ENCODE measurements around the gene ZYX. TPM values are rescaled to one million over a fixed set of nuclear protein-coding genes. Genes with fewer than 3 reads are reported as not detected.

Gene ZYX
- total and polyA plus RNA-seq, 7 experiments from 2014 or later = 54.2 to 264 (median 122) TPM

- Histone ChIP-seq H3K36me3 (ENCODE audit: control insufficient read depth in 2 of 3, insufficient read depth in 3 of 3, low read length in 3 of 3) (no peaks in the 10 kb centered on the region), H3K9me3 (ENCODE audit: control insufficient read depth in 2 of 3, low read length in 3 of 3) (no peaks in the 10 kb centered on the region), H3K4me1 (ENCODE audit: control insufficient read depth in 2 of 2, insufficient read depth in 2 of 2, low read length in 2 of 2) (no peaks in the 10 kb centered on the region), H3K27me3 (ENCODE audit: control insufficient read depth in 2 of 2, insufficient read depth in 2 of 2, low read length in 2 of 2) (no peaks in the 10 kb centered on the region), H3K27ac (ENCODE audit: low read depth, low read length) (no peak overlapping the region), H3K4me3 (ENCODE audit: low read length) (no peak overlapping the region)
- no peaks in the 10 kb centered on the region for H3K36me3 Mint-ChIP-seq
- ChIA-PET POLR2A (no interaction called here), CTCF (interaction anchor here (1.1 kb wide), 1 partner anchor 21 kb away, joined by 3 read pairs; no protein-coding TSS in a partner anchor)
- H3K4me1 Mint-ChIP-seq = peaks cover 0 to 3% (median 0%) of the 10 kb centered on the region in 7 donors
- intact Hi-C loops (cut with micrococcal nuclease) = no loop called here
- peaks cover 0 to 30% (median 0%) of the 10 kb centered on the region in 5 donors for H3K27me3 Mint-ChIP-seq
- no peak for DNase-seq
- H3K27ac Mint-ChIP-seq = peak overlapping the region in 1 of 9 donors; percentile 66
- no peak for ATAC-seq
- H3K4me3 Mint-ChIP-seq = no peak overlapping the region
- H3K9me3 Mint-ChIP-seq = peaks cover 0 to 2% (median 0%) of the 10 kb centered on the region in 11 donors
Measured at GRCh38 chr7:143354376-143354775, 26.8 kb upstream of the ZYX start.

DNA sequence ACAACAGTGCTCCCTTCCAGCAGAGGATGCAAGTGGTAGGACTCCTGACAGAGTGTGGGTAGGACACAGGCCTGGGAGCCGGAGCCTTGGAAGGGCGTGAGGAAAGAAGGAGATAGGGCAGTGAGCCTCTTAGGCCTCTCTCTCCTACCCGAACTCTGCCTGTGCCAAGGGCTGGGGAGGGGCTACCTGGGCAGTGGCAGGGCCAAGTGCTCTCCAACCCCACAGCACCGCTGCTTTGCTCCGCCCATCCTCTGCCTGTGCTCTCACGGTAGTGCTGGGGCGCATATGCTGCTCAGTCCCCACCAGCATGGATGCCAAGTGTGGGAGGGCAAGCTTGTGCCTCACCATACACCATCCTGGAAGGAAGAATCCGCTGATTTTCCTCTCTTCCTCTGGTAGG is 26.2 kb upstream of the ZYX start:
- POLR2A ChIA-PET = no interaction called here

DNA sequence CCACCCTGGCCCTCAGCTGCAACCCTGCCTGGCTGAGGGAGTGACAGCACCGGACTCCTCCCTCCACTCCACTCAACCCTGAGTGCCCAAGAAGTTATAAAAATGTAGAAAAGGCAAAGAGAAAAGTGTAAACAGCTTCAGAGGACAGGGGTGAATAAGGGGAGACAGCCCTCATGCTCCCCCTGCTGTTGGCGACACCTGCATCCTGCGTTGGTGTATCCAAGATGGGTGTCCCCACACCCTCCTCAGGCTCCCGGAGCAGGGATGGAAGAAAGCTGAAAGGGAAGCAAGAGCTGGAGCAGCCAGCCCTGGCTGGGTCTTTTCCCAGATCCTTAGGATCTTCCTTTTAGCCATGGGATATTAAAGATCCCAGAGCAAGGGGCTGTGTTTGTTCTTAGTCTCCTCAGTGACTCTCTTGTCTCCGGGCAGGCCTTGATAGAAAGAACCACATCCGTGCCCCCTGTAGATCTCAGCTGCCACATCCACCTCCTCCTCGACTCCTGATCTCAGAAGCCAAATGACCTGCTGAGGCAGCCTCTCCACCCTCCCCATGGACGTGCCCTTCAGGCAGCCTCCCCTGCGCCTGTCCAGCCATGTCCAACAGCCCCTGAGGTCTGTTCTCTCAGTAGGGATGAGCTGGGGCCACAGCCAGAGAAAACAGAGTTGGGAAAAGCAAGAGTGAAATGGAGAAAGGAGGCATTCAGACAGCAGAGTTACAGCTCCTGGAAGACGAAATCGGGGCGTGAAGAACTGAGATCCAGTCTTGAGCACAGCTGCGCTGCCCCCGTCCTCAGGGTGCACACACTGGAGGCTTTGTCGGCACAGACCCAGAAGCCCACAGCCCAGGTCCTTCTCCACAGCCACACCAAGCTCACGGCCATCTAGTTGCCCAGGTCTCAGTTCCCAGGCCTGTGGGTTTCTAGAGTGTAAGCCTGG is 25.4 kb upstream of the ZYX start:
- Histone ChIP-seq H3K4me3 (ENCODE audit: low read length) (no peak overlapping the region), H3K36me3 (ENCODE audit: control insufficient read depth in 2 of 3, insufficient read depth in 3 of 3, low read length in 3 of 3) (no peaks in the 10 kb centered on the region), H3K27ac (ENCODE audit: low read depth, low read length) (no peak overlapping the region), H3K9me3 (ENCODE audit: control insufficient read depth in 2 of 3, low read length in 3 of 3) (no peaks in the 10 kb centered on the region), H3K4me1 (ENCODE audit: control insufficient read depth in 2 of 2, insufficient read depth in 2 of 2, low read length in 2 of 2) (no peaks in the 10 kb centered on the region), H3K27me3 (ENCODE audit: control insufficient read depth in 2 of 2, insufficient read depth in 2 of 2, low read length in 2 of 2) (no peaks in the 10 kb centered on the region)
- CTCF ChIA-PET = interaction anchor here (0.5 to 1.0 kb wide), 4 partner anchors 10 to 533 kb away, joined by 3 to 5 read pairs (median 4); no protein-coding TSS in a partner anchor
- Mint-ChIP-seq H3K4me3 (no peak overlapping the region), H3K27me3 (peaks cover 0 to 37% (median 3%) of the 10 kb centered on the region in 5 donors), H3K27ac (no peak overlapping the region), H3K9me3 (peaks cover 0 to 2% (median 0%) of the 10 kb centered on the region in 11 donors), H3K36me3 (peaks cover 0 to 2% (median 0%) of the 10 kb centered on the region in 5 donors), H3K4me1 (peaks cover 0 to 5% (median 1%) of the 10 kb centered on the region in 7 donors)
- intact Hi-C loops (cut with micrococcal nuclease) = no loop called here
- ATAC-seq (no peak), DNase-seq (no peak)
- POLR2A ChIA-PET = interaction anchor here (1.1 kb wide), 1 partner anchor 11 kb away, joined by 3 read pairs; no protein-coding TSS in a partner anchor

More for the DNA sequence above, 26.2 kb upstream of the ZYX start:
- no peak overlapping the region for H3K27ac ChIP-seq (ENCODE audit: low read depth, low read length)
- CTCF ChIA-PET = no interaction called here
- Mint-ChIP-seq H3K4me3 (no peak overlapping the region), H3K9me3 (peaks cover 0 to 2% (median 0%) of the 10 kb centered on the region in 11 donors), H3K36me3 (no peaks in the 10 kb centered on the region), H3K27ac (no peak overlapping the region), H3K4me1 (peaks cover 0 to 1% (median 0%) of the 10 kb centered on the region in 7 donors), H3K27me3 (peaks cover 0 to 31% (median 0%) of the 10 kb centered on the region in 5 donors)
- H3K9me3 ChIP-seq (ENCODE audit: control insufficient read depth in 2 of 3, low read length in 3 of 3) = no peaks in the 10 kb centered on the region
- H3K36me3 ChIP-seq (ENCODE audit: control insufficient read depth in 2 of 3, insufficient read depth in 3 of 3, low read length in 3 of 3) = no peaks in the 10 kb centered on the region
- no peaks in the 10 kb centered on the region for H3K4me1 ChIP-seq (ENCODE audit: control insufficient read depth in 2 of 2, insufficient read depth in 2 of 2, low read length in 2 of 2)
- intact Hi-C loops (cut with micrococcal nuclease) = no loop called here
- no peaks in the 10 kb centered on the region for H3K27me3 ChIP-seq (ENCODE audit: control insufficient read depth in 2 of 2, insufficient read depth in 2 of 2, low read length in 2 of 2)
- DNase-seq (no peak), ATAC-seq (no peak)
- H3K4me3 ChIP-seq (ENCODE audit: low read length) = no peak overlapping the region

DNA sequence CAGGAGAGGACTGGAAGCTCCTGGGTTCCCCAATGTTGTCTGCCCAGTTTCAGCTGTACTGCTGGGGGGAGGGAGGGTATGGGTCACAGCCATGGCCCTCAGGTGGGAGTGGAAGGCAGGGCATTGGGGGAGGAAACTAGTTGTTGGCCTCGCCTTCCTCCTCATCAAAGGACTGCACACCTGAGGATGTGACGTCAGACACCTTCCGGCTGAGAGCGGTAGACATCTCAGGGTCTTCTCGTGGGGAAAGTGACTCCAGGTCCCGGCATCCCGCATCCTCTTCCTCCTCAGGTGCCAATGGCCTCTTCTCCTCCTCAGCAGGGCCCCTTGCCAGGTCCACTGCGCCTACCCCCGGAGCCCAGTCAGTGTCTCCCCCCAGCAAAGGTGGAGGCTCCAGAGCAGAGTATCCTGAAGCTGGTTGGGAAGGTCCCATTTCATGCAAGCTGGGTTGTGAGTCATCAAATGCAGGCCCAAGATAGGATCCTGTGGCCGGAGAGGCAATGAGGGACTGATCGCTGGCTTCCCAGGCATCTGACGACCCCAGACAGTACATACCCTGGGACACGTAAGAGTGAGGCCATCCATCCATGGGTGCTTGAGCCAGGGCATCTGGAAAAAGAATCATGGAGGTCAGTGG is 24.6 kb upstream of the ZYX start:
- Mint-ChIP-seq H3K36me3 (peaks cover 0 to 2% (median 0%) of the 10 kb centered on the region in 5 donors), H3K27ac (no peak overlapping the region), H3K9me3 (peaks cover 0 to 2% (median 0%) of the 10 kb centered on the region in 11 donors), H3K4me1 (peaks cover 0 to 10% (median 1%) of the 10 kb centered on the region in 7 donors), H3K27me3 (peaks cover 0 to 41% (median 5%) of the 10 kb centered on the region in 5 donors), H3K4me3 (no peak overlapping the region)
- no peaks in the 10 kb centered on the region for H3K27me3 ChIP-seq (ENCODE audit: control insufficient read depth in 2 of 2, insufficient read depth in 2 of 2, low read length in 2 of 2)
- ATAC-seq = no peak
- no peak overlapping the region for H3K4me3 ChIP-seq (ENCODE audit: low read length)
- POLR2A ChIA-PET = interaction anchor here (1.1 kb wide), 1 partner anchor 11 kb away, joined by 3 read pairs; no protein-coding TSS in a partner anchor
- intact Hi-C loops (cut with micrococcal nuclease) = no loop called here
- CTCF ChIA-PET = interaction anchor here (0.9 kb wide), 1 partner anchor 51 kb away, joined by 4 read pairs; no protein-coding TSS in a partner anchor
- H3K27ac ChIP-seq (ENCODE audit: low read depth, low read length) = no peak overlapping the region
- DNase-seq = no peak
- H3K36me3 ChIP-seq (ENCODE audit: control insufficient read depth in 2 of 3, insufficient read depth in 3 of 3, low read length in 3 of 3) = no peaks in the 10 kb centered on the region
- no peaks in the 10 kb centered on the region for H3K9me3 ChIP-seq (ENCODE audit: control insufficient read depth in 2 of 3, low read length in 3 of 3)
- H3K4me1 ChIP-seq (ENCODE audit: control insufficient read depth in 2 of 2, insufficient read depth in 2 of 2, low read length in 2 of 2) = no peaks in the 10 kb centered on the region

- H3K4me3 Mint-ChIP-seq = no peak overlapping the region
- Histone ChIP-seq H3K4me3 (ENCODE audit: low read length) (no peak overlapping the region), H3K9me3 (ENCODE audit: control insufficient read depth in 2 of 3, low read length in 3 of 3) (no peaks in the 10 kb centered on the region), H3K4me1 (ENCODE audit: control insufficient read depth in 2 of 2, insufficient read depth in 2 of 2, low read length in 2 of 2) (peaks cover 6% of the 10 kb centered on the region in 2 donors), H3K27me3 (ENCODE audit: control insufficient read depth in 2 of 2, insufficient read depth in 2 of 2, low read length in 2 of 2) (peaks cover 0 to 6% of the 10 kb centered on the region in 2 donors), H3K36me3 (ENCODE audit: control insufficient read depth in 2 of 3, insufficient read depth in 3 of 3, low read length in 3 of 3) (no peaks in the 10 kb centered on the region), H3K27ac (ENCODE audit: low read depth, low read length) (no peak overlapping the region)
- ATAC-seq (no peak), DNase-seq (no peak)
- H3K27ac Mint-ChIP-seq = no peak overlapping the region
- H3K4me1 Mint-ChIP-seq = peaks cover 3 to 17% (median 9%) of the 10 kb centered on the region in 7 donors
- intact Hi-C loops (cut with micrococcal nuclease) = no loop called here
- peaks cover 0 to 5% (median 0%) of the 10 kb centered on the region in 11 donors for H3K9me3 Mint-ChIP-seq
- ChIA-PET POLR2A (no interaction called here), CTCF (interaction anchor here (0.5 to 1.6 kb wide), 3 partner anchors 14 to 57 kb away, joined by 3 to 4 read pairs (median 4); no protein-coding TSS in a partner anchor)
- H3K36me3 Mint-ChIP-seq = peaks cover 0 to 4% (median 0%) of the 10 kb centered on the region in 5 donors
- H3K27me3 Mint-ChIP-seq = peaks cover 6 to 52% (median 12%) of the 10 kb centered on the region in 5 donors
Measured at GRCh38 chr7:143358626-143359025, 22.5 kb upstream of the ZYX start.

- POLR2A ChIA-PET = interaction anchor here (0.7 to 1.2 kb wide), 2 partner anchors 16 to 18 kb away, joined by 3 to 5 read pairs; no protein-coding TSS in a partner anchor
- peaks cover 0 to 4% (median 0%) of the 10 kb centered on the region in 5 donors for H3K36me3 Mint-ChIP-seq
- no peak overlapping the region for H3K4me3 ChIP-seq (ENCODE audit: low read length)
- H3K4me1 Mint-ChIP-seq = peaks cover 3 to 17% (median 9%) of the 10 kb centered on the region in 7 donors
- peaks cover 6% of the 10 kb centered on the region in 2 donors for H3K4me1 ChIP-seq (ENCODE audit: control insufficient read depth in 2 of 2, insufficient read depth in 2 of 2, low read length in 2 of 2)
- H3K27me3 ChIP-seq (ENCODE audit: control insufficient read depth in 2 of 2, insufficient read depth in 2 of 2, low read length in 2 of 2) = peaks cover 2 to 6% of the 10 kb centered on the region in 2 donors
- H3K9me3 Mint-ChIP-seq = peaks cover 0 to 5% (median 0%) of the 10 kb centered on the region in 11 donors
- H3K36me3 ChIP-seq (ENCODE audit: control insufficient read depth in 2 of 3, insufficient read depth in 3 of 3, low read length in 3 of 3) = no peaks in the 10 kb centered on the region
- peak overlapping the region in 1 of 9 donors; percentile 34 for H3K27ac Mint-ChIP-seq
- peaks cover 16 to 61% (median 24%) of the 10 kb centered on the region in 5 donors for H3K27me3 Mint-ChIP-seq
- CTCF ChIA-PET = interaction anchor here (0.6 to 1.6 kb wide), 4 partner anchors 19 to 84 kb away, joined by 3 to 4 read pairs (median 4); no protein-coding TSS in a partner anchor
- no peak for DNase-seq
- no peak overlapping the region for H3K27ac ChIP-seq (ENCODE audit: low read depth, low read length)
- H3K4me3 Mint-ChIP-seq = peak overlapping the region in 4 of 10 donors; percentile 47 to 86 (median 80)
- intact Hi-C loops (cut with micrococcal nuclease) = loop anchor here in 1 of 2 donors (5.0 kb wide), 2 partner anchors 47 to 48 kb away; partner anchors contain the start of gene EPHA1
- ATAC-seq = no peak
- H3K9me3 ChIP-seq (ENCODE audit: control insufficient read depth in 2 of 3, low read length in 3 of 3) = no peaks in the 10 kb centered on the region
Measured at GRCh38 chr7:143359771-143360353, 21.3 kb upstream of the ZYX start.

Measured in naive thymus-derived CD4-positive, alpha-beta T cell (primary cell).